ENCODE results near the gene ARHGAP19.
A peak's percentile ranks its signal among the peaks of the same experiment; 100 is the strongest.

The ARHGAP19 gene

GRCh38 chr10:97228130-97228774, 64.2 kb downstream of the ARHGAP19 start:
- DNase-seq, result no peak

- DNase-seq, result no peak
Observed at GRCh38 chr10:97226398-97226797, 66.0 kb downstream of the ARHGAP19 start.

GRCh38 chr10:97224483-97225435, 67.7 kb downstream of the ARHGAP19 start:
- DNase-seq, result no peak

DNA sequence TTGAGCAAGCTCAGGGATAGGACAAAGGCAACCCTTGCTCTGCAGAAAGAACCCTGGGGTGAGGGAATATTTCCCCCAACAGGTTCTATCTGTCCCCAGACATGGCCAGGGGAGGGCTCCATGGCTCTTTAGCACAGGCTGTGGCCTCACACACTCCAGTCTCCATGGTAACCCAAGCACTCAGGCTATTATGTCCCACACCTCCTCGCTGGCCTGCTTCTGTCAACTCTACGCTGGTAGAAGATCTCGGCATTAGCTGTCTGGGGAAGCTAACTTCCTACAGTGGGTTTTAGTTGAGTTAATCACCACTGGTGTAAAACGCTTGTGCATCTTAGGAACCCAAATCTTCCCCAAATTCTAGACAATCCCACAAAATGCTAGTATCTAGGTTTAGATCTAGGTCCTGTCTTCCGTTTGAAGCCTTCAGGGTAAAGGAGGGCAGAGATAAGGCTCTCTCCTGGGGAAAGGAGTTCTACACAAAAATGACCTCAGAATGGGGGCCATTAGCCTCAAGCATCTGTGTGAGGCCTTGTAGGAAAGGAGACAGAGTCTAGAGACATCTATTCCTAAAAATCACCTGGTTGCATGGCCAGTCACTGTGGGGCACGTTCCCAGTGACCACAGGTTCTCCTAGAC, 70.0 kb downstream of the ARHGAP19 start:
- DNase-seq, result peak; percentile 1 to 29

GRCh38 chr10:97220355-97220754, 72.1 kb downstream of the ARHGAP19 start:
- DNase-seq, result no peak

GRCh38 chr10:97217299-97217698, 75.1 kb downstream of the ARHGAP19 start:
- DNase-seq, result no peak

GRCh38 chr10:97215619-97216260, 76.7 kb downstream of the ARHGAP19 start:
- no peak for DNase-seq

- DNase-seq, result no peak
Observed at GRCh38 chr10:97213431-97213830, 79.0 kb downstream of the ARHGAP19 start.

GRCh38 chr10:97211229-97211628, 81.2 kb downstream of the ARHGAP19 start:
- no peak for DNase-seq

DNA sequence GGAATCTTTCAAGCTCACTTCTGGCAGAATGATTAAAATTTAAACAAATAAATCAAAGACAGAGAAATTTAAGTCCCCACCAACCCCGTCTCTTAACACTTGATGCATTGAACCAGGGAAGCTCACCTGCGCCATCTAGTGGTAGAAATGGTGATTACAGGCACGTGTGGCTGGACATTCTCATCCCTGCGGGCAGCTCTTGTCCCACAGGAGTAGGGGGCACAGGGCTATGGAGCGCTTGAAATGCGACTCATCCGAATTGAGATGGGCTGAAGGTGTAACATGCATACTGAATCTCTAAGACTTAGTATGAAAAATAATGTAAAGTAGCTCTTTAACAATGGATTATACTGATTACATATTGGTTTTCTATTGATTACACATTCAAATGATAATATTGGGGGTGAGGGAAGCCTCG, 81.9 kb downstream of the ARHGAP19 start:
- DNase-seq, result peak; percentile 8 to 56

DNA sequence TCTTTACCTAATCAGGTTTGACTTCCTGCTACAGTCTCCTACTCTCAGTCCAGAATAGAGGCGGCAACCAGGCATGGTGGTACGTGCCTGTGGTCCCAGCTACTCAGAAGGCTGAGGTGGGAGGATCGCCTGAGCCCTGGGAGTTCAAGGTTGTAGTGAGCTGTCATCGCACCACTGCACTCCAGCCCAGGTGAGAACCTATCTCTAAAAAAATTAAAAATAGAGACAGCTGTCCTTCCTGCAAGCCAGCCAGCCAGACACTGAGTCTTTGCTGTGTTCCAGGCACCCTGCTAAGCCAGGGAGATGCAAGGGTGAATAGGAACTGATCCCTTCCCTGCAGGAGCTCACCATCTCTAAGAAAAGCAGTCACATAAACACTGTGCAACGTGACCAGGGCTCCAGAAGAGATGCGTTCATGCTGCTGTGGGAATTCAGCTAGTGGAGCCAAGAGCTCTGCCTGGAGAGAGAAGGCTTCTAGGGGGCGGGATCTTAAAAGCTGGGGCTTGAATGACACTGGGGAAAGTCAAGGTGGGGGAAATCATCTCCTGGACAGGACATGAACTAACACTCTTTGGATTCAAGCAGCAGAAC, 84.6 kb downstream of the ARHGAP19 start:
- no peak for DNase-seq

DNA sequence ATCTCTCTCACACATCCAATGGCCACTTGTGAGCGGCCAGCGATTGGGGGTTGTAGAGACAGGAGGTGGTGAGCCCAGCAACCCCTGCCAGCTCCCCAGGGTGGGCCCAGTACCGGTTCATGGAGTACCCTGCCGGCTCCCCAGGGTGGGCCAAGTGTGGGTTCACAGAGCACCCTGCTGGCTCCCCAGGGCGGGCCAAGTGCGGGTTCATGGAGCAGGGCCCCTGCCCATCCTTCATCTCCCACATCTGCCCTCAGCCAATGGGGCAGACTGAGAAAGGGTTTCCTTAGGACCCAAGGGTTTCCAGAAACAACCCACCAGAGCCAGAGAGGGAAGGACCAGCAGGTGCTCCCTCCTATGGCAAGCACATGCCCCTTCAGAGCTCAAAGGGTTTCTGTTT, 85.3 kb downstream of the ARHGAP19 start:
- DNase-seq, result no peak

DNA sequence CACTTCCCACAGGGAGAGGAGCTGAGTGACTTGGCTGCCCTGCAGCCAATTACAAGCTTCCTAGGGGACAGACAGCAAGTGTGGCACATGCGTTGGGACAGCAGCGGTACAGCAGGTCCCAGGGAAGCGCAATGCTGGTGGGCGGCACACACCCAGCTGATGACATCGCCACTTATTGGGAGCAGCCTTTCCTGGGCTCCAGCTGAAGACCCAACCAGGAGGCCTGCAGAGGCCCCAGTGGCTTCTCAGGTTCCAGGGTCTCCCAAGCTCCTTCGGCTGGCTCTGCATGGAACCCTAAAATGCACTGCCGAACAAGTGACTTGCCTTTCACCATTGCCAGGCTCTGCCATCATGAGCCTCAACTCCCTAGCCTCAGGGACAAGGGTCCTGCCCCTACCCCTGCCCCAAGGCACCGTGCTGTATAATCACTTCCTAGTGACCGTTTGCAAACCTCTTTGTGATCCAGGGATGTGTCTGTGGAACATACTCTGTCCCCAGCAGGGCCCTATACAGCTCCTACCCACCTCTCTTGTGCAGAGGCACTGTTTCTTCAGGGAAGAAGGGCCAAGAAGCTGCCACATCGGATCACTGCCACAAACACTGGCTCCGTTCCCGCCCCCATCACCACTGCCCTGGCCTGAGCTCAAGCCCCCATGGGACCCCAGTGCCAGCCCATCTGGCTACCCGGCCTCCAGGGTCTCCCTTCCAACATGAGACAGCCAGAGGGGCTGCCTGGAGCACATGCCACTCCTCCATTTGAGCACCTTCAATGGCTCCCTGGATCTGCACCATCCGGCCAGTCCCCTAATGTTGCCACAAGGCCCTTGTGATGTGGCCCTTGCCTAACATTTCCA, 87.4 kb downstream of the ARHGAP19 start:
- DNase-seq, result no peak

- no peak for DNase-seq
Observed at GRCh38 chr10:97203220-97203619, 89.2 kb downstream of the ARHGAP19 start.

DNA sequence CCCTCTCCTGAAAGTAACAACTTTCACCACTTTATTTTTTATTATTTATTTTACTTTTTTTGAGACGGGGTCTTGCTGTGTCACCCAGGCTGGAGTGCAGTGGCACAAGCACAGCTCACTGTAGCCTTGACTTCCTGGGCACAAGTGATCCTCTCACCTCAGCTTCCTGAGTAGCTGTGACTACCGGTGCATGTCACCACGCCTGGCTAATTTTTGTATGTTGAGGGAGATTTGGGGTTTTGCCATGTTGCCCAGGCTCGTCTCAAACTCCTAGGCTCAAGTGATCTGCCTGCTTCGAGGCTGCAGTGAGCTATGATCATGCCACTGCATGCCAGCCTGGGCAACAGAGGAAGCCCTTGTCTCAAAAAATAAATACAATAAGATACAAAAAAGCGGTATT, 91.8 kb downstream of the ARHGAP19 start:
- DNase-seq, result no peak

DNA sequence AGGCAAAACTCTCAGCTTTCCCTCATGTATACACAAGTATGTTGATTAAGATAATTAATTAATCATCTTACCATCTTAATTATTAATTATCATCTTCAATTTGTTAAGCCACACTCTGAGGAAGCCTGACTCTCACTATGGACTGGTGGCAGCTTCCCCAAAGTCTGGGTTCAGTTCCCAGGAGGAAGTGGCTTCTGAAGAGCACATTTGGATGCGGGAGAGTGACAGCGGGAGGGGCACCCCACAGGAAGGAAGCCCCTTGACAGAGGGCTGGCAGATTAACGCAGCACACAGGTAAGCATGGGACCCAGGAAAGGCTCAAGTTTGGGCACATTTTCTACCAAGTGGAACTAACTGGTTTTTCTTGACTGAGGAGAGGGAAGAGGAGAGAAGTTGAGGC, 93.3 kb downstream of the ARHGAP19 start:
- peak in 1 of 2 experiments; percentile 56 for DNase-seq

- DNase-seq, result no peak
Observed at GRCh38 chr10:97197030-97197500, 95.4 kb downstream of the ARHGAP19 start.

GRCh38 chr10:97196223-97197029, 96.0 kb downstream of the ARHGAP19 start:
- peak; percentile 47 to 74 for DNase-seq

DNA sequence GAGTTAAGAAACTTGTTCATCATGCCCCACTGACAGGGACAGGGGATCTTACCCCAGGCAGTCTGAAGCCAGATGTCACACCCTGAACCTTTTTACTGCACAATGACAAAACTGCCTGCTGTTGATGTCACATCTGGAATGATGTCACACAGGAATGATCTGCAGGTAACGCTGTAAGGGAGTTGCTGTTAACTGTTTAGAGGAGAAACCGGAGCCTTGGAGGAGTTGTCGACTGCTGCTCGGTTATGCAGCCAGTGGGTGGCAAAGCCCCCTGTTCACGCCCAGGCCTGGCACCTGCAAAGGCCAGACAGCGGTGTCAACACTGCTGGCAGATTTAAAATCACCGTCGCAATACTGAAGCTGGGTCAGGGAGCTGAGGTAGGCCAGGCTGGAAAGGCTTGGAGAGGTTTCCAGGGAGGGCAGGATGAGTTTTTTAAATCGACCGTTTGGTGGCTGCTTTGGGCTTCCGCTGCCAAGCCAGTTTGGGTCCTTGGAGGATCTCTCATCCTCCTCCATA, 96.7 kb downstream of the ARHGAP19 start:
- peak in 1 of 2 experiments; percentile 18 for DNase-seq

DNA sequence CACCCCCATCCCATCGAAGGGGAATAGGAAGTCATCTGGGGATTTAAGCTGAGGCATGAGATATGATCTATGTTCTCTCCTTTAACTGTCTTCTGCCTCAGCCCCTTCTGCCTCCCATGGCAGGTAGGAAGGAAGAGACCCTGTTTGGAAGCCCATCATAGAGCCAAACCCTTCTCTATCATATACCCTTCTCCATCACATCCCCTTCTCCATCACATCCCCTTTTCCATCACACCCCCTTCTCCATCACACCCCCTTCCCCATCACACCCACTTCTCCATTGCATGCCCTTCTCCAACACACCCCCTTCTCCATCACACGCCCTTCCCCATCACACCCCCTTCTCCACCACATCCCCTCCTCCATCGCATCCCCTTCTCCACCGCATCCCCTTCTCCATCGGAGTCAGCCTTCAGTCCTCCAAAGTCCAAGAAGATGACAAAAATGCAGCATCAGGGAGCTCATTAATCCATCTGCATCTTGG, 99.4 kb downstream of the ARHGAP19 start:
- no peak for DNase-seq
